GM19467 (cell line): Measurements from ENCODE around the gene TAMM41.
"Not testable (repeated sequence)": the region's sequence is repeated elsewhere in the genome, so short reads cannot be mapped to it uniquely, and the experiment has no call there.

ENCODE experiments used
- ATAC-seq: cut with Tn5 transposase; IDR thresholded peaks from one replicate; pipeline ENCODE4 v1.9.1; 2021; ENCODE audit warnings: mild to moderate bottlenecking, moderate library complexity; ENCODE audit not compliant: unreplicated experiment

Gene TAMM41

GRCh38 chr3:11815111-11815510 is 31.6 kb downstream of the TAMM41 start:
- no peak for ATAC-seq

DNA sequence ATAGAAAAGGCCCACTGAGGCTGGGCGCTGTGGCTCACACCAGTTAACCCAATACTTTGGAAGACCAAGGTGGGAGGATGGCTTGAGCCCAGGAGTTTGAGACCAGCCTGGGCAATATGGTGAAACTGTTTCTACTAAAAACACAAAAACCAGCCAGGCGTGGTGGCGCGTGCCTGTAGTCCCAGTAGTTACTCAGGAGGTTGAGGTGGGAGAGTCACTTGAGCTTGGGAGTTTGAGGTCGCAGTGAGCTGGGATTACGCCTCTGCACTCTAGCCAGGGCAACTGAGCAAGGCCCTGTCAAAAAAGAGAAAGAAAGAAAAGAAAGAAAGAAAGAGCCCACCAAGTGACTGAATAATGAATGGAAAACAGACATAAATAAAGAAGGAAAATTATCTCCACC is 32.0 kb downstream of the TAMM41 start:
- no peak for ATAC-seq

DNA sequence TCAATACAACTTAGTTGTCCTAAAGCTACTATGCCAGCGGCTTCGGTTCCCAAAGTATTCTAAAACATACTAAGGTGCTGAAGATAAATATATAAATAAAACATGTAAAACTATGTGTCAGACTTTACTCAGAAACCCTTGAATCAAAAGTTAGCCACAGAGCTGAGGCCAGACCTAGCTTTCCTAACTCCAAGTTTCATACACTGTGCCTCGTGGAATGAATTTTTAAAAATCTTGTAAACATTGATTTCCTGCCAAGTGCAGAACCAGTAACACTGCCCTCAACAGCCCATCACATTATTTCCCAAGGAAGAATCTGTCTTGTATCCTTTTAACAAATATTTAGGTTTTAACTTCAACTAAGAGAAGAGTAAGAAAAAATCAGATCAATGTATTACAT is 36.4 kb downstream of the TAMM41 start:
- ATAC-seq: no peak

GRCh38 chr3:11808231-11808630 is 38.5 kb downstream of the TAMM41 start:
- no peak for ATAC-seq

DNA sequence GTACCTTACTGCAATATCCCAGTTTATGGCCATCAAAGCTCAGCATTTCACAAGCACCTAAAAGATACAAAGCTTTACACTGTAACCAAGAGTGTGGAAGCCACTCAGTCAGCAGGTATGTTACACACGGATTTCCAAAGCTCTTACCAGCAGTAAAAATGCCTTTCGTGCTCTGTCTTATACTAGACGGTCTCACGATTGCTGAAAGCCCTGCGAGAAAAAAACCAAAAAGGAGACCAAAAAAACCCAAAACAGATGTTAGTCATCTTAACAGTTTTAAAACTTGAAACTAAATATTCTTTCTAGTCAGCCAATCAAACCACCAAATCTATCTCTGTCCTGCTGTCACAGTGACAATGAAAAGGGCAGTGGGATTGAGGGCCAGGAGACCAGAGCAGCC is 39.0 kb downstream of the TAMM41 start:
- no peak for ATAC-seq

DNA sequence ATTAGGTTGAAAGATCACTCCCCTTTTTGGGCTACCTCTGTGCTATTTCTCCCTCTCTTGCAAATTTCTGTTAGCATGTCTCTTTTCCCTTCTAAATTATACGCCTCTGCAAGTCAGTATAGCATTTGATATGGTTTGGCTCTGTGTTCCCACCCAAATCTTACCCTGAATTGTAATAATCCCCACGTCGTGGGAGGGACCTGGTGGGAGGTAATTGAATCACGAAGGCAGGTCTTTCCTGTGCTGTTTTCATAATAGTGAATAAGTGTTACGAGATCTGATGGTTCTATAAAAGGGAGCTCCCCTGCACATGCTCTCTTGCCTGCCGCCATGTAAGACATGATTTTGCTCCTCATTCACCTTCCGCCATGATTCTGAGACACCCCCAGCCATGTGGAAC is 41.0 kb downstream of the TAMM41 start:
- ATAC-seq: no peak

GRCh38 chr3:11803977-11804892 is 42.5 kb downstream of the TAMM41 start:
- no peak for ATAC-seq

DNA sequence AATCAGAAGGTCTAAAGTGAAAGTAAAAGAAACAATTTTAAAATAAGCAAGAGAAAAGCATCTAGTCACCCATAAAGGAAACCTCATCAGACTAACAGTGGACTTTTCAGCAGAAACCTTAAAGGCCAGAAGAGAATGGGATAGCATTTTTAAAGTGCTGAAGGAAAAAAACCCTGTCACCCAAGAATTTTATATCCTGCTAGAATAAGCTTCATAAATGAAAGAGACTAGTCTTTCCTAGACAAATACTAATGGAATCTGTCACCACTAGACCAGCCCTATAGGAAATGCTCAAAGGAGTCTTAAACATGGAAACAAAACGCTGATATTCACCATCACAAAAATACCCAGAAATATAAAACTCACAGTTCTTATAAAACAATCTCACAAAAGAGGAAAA is 46.9 kb downstream of the TAMM41 start:
- ATAC-seq: no peak

- no peak for ATAC-seq
These were observed 51.8 kb downstream of the TAMM41 start for GRCh38 chr3:11794927-11795326.

DNA sequence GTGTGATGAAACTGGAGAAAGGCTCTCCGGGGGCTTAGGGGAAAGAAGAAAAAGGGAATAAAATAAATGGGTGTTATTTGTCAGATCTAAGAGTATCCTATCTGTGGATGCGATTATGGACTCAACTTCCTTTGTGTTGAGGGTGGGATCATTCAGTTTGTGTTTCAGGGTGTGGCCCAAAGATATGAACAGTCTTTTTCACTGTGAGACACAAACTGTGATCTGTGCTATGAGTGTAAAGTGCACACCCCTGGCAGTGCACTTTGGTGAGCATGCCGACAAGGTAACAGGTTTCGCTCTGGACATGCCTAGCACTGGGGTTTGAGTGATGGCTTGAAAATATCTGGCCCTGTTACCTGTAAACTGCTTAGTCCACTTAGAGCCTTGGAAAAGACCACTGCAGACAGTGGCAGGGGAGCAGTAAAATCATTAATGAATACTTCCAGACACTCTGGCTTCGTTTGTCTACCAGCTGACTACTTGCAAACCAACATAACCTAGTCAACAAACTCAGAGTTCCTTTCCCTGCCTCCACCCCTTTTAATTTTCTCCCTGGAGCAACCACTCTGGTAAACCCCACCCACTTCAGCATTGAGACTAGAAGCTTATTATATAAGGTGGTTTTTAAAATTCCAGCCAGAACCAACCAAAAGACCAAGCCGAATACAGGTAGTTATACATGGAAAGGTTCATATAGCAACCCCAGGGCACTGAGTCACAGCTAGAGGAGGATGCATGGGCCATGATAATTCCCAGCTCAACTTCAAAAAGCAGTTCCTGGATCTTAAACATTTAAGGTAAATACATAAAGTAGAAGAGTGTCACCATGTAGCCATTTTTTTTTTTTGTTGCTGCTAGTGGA is 55.1 kb downstream of the TAMM41 start:
- no peak for ATAC-seq

DNA sequence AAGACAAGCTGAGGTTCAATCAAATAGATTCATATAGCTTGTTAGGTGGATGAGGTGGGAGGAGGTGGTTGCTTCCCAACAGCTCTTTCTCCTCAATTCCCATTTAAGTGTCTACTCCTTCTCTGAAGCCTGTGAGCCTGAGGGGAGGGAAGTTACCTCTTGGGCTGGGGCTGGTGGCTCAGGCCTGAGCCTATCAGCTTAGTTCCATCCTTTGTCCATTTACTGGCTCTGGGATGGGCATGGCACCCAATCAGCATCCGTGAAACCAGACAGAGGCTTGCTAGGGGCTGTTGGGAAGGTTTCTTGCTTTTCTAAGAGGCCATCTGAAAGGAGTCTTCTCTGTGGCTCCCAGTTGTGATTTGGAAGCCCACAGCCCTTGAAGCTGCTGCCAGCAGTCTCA is 57.3 kb downstream of the TAMM41 start:
- no peak for ATAC-seq

DNA sequence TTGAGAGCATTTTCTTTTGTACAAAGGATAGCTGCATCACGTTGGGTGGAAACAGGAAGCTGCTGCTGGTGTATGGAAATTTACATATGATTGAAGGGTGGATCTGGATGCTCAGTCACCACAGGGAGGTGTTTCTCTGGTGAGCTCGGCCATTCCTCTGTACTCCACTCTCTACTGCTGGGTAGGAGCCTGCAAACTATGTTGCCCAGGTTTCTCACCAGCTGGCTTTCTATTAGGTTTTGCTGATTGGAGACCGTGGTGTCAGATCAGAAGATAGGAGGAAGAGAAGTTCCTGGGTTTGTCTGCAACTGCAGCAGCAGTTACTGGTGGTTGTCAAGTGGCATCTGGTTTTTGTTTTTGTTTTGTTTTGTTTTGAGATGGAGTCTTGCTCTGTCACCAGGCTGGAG is 61.7 kb downstream of the TAMM41 start:
- ATAC-seq: no peak

DNA sequence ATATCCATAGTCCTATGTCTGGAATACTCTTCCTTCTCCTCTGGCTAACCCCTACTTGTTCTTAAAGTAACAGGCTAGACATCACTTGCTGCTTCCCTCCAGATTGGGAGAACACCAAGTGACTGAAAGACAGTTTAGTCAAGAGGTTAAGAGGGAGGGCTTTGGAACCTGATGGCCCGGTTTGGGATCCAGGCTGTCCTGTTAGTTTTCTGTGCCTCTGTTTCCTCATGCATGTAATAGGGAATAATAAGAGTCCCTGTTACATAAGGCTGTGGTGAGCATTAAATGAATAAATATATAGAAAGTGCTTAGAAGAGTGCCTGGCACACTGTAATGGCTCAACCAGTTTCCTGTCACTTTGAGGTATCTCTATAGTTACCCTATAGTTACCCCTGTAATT is 66.3 kb downstream of the TAMM41 start:
- ATAC-seq: no peak

- no peak for ATAC-seq
These were observed 67.1 kb downstream of the TAMM41 start for GRCh38 chr3:11779626-11780025.

GRCh38 chr3:11778248-11778647 is 68.4 kb downstream of the TAMM41 start:
- no peak for ATAC-seq

GRCh38 chr3:11776346-11776745 is 70.3 kb downstream of the TAMM41 start:
- no peak for ATAC-seq

DNA sequence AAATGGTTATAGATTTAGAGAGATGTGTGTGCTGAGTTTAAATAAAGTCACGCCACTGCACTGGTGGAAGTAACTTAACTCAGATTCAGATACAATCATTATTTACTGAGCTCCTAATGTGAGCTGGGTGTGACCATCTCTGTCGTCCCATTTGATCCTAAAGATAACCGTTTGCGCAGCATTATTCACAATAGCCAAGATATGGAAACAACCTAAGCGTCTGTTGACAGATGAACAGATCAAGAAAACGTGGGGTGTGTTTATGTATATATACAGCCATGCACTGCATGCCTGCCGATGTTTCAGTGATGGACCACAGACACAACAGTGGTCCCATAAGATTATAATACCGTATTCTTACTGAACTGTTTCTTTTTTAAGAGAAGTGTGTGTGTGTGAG is 71.2 kb downstream of the TAMM41 start:
- no peak for ATAC-seq

DNA sequence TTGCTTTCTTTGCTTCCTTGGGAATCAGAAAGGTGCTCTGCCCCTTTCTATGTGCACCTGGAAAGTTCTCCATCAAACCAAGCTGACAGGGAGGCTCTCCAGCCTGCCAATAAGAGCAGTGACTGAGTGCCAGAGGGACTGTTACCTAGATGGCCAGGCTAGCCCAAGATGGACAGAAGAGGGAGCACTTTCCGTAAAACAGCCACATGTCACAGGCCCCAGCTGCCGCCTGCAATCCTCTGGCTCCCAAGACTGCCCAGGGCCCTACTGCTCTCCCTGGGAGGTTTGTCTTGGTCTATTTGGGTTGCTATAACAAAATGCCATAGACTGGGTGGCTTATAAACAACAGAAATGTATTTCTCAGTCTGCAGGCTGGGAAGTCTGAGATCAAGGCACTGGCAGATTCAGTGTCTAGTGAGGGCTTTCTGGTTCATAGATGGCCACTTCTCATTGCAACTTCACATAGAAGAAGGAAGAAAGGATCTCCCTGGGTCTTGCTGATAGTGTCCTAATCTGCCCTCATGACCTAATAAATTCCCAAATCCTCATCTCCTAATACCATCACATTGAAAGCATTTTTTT is 72.3 kb downstream of the TAMM41 start:
- no peak for ATAC-seq

GRCh38 chr3:11771931-11772330 is 74.8 kb downstream of the TAMM41 start:
- not testable (repeated sequence) for ATAC-seq

DNA sequence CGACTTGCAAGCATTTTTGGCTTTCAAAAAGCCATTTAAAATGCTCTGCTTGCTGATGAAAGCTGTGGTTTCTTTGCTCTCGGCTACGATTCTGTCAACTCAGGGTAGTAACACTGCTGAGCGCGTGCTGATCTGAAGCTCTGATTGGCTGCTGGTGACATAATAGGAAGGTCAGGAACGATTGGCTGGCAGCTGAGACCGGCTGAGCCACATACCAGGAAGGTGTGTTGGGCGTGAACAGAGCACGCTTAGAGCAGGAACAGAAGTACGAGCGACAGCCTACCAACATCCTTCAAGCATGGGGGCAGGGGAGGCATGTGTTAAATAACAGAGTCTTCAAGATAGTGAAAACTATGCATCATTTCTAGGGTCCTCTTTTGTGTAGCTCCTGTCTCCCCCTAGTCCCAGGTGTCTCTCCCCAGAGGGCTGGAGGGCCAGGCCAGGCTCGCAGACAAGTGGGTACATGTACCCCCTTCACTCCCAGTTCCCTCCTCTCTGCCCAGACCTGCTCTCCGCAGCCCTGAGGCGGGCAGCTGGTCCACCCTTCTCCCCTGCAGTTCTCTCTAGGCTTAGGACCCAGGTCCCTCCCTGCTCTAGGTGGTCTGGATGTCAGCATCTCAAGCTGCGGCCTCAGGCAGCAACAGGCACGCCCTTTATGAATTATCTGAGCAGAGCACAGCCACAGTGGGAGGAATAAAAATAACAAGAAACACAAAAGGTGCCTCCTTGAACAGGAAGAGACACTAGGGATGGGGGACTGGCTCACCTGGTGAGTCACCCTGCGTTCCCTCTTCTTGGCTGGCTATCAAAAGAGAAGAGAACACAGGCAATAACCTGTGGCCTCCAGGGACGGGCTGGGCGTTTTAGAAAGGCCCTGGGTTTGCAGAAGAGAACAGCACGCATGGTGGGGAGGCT is 76.0 kb downstream of the TAMM41 start:
- peak; percentile 84 for ATAC-seq
